IPS-18a (cell line): ENCODE measurements around the gene PXN.

ENCODE experiments used
- H3K27ac ChIP-seq: one replicate; pipeline ENCODE4 v1.5.1; 2013; ENCODE audit warnings: low read length
- H3K27me3 ChIP-seq: one replicate; pipeline ENCODE4 v1.6.1; 2013; ENCODE audit warnings: mild to moderate bottlenecking, low read length; ENCODE audit not compliant: control insufficient read depth, insufficient read depth
- H3K36me3 ChIP-seq: one replicate; pipeline ENCODE4 v1.6.1; 2013; ENCODE audit warnings: low read depth, low read length; ENCODE audit not compliant: control insufficient read depth
- H3K4me1 ChIP-seq: one replicate; pipeline ENCODE4 v1.6.1; 2013; ENCODE audit warnings: low read depth, low read length; ENCODE audit not compliant: control insufficient read depth
- H3K4me3 ChIP-seq: one replicate; pipeline ENCODE4 v1.5.1; 2013; ENCODE audit warnings: low read length
- H3K9ac ChIP-seq: one replicate; pipeline ENCODE4 v1.6.1; 2013; ENCODE audit warnings: mild to moderate bottlenecking, low read length, moderate library complexity
- H3K9me3 ChIP-seq: one replicate; pipeline ENCODE4 v1.6.1; 2013; ENCODE audit warnings: low read depth, low read length; ENCODE audit not compliant: control insufficient read depth

Gene PXN

DNA sequence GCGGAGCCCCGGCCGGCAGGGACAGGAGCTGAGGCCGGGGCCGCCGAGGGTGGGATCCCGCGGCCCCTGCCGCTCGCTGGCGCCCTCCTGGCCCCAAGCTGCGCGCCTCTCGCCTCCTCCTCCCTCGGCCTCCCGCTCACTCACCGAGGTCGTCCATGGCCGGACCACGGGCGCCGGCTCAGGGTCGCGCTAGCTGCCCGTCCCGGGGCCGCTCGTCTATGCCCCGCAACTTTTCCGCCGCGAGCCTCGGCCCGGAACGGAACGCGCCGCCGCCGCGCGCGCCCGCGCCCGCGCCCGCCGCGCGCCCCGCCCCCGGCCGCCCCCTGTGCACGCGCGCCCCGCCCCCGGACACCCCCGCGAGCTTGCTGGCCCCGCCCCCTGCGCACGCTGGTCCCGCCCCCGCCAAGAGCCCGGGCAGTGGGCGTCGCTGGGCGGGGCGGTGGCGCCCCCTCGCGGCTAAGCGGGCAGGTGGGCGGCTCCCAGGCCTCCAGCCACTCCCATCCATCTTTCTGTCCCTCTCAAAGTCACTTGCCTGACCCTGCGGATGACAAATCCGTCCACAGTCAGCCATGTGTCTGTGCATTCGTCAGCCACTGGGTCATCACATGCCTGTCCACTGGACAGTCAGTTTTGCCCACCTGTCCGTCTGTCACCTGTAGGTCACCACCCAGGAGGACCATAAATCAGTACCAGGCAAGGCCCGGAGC, at the start of gene PXN:
Gene PXN, minus strand, starts transcription at position 258 of the 707 bp plus-strand sequence. Its CDS starts 101 bp downstream, at position 157.
- Histone ChIP-seq H3K27ac (no peak within 1 kb of the TSS), H3K36me3 (no peaks in the 10 kb centered on the region), H3K9ac (peak within 1 kb of the TSS; percentile 72), H3K27me3 (no peaks in the 10 kb centered on the region), H3K4me3 (peak within 1 kb of the TSS; percentile 72), H3K9me3 (no peaks in the 10 kb centered on the region), H3K4me1 (peaks cover 22% of the 10 kb centered on the region)

GRCh38 chr12:120314220-120314619, 48.7 kb upstream of the PXN start:
- H3K9me3 ChIP-seq: no peaks in the 10 kb centered on the region
- H3K27me3 ChIP-seq: no peaks in the 10 kb centered on the region
- H3K9ac ChIP-seq: no peak overlapping the region
- H3K27ac ChIP-seq: no peak overlapping the region
- no peak overlapping the region for H3K4me3 ChIP-seq
- H3K4me1 ChIP-seq: no peaks in the 10 kb centered on the region
- no peaks in the 10 kb centered on the region for H3K36me3 ChIP-seq

- H3K27me3 ChIP-seq: no peaks in the 10 kb centered on the region
Measured at GRCh38 chr12:120301962-120302815, 36.7 kb upstream of the PXN start, which contains the start of gene SIRT4. Gene SIRT4 (plus strand): TSS chr12:120302321. CDS start chr12:120303562, 1,241 bp downstream.

GRCh38 chr12:120292661-120293531, 27.4 kb upstream of the PXN start, which contains the start of gene RNU4-1:
Gene RNU4-1 (minus strand): TSS chr12:120293237.
- peak within 1 kb of the TSS; percentile 100 for H3K27ac ChIP-seq
- H3K4me3 ChIP-seq: peak within 1 kb of the TSS; percentile 75
- H3K9ac ChIP-seq: peak within 1 kb of the TSS; percentile 95
- peaks cover 10% of the 10 kb centered on the region for H3K4me1 ChIP-seq
- H3K9me3 ChIP-seq: no peaks in the 10 kb centered on the region
- H3K27me3 ChIP-seq: no peaks in the 10 kb centered on the region
- no peaks in the 10 kb centered on the region for H3K36me3 ChIP-seq

More at GRCh38 chr12:120301962-120302815, 36.7 kb upstream of the PXN start, which contains the start of gene SIRT4:
- no peaks in the 10 kb centered on the region for H3K9me3 ChIP-seq
- peak within 1 kb of the TSS; percentile 97 for H3K4me3 ChIP-seq
- peak within 1 kb of the TSS; percentile 84 for H3K9ac ChIP-seq
- H3K36me3 ChIP-seq: no peaks in the 10 kb centered on the region
- H3K27ac ChIP-seq: peak within 1 kb of the TSS; percentile 83
- H3K4me1 ChIP-seq: no peaks in the 10 kb centered on the region

DNA sequence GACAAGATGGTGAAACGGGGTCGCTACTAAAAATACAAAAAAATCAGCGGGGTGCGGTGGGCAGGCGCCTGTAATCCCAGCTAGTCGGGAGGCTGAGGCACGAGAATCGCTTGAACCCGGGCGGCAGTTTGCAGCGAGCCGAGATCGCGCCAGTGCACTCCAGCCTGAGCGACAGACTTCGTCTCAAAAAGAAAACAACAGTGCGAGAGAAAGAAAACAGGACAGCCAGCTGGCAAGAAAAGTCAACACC, 26.8 kb upstream of the PXN start:
- peaks cover 10% of the 10 kb centered on the region for H3K4me1 ChIP-seq
- H3K9me3 ChIP-seq: no peaks in the 10 kb centered on the region

GRCh38 chr12:120290609-120291305, 25.2 kb upstream of the PXN start:
- Histone ChIP-seq H3K9ac (peak overlapping the region; percentile 95), H3K36me3 (no peaks in the 10 kb centered on the region), H3K4me3 (peak overlapping the region; percentile 48), H3K27ac (peak overlapping the region; percentile 98), H3K9me3 (no peaks in the 10 kb centered on the region), H3K27me3 (no peaks in the 10 kb centered on the region), H3K4me1 (peaks cover 10% of the 10 kb centered on the region)

More for the DNA sequence above, 26.8 kb upstream of the PXN start:
- Histone ChIP-seq H3K4me3 (peak overlapping the region; percentile 75), H3K36me3 (no peaks in the 10 kb centered on the region), H3K27ac (peak overlapping the region; percentile 98), H3K9ac (peak overlapping the region; percentile 95), H3K27me3 (no peaks in the 10 kb centered on the region)

- no peaks in the 10 kb centered on the region for H3K9me3 ChIP-seq
- H3K9ac ChIP-seq: no peak overlapping the region
- H3K4me3 ChIP-seq: no peak overlapping the region
- no peaks in the 10 kb centered on the region for H3K36me3 ChIP-seq
- H3K27ac ChIP-seq: no peak overlapping the region
- no peaks in the 10 kb centered on the region for H3K27me3 ChIP-seq
- peaks cover 5% of the 10 kb centered on the region for H3K4me1 ChIP-seq
Measured at GRCh38 chr12:120287491-120287890, 22.0 kb upstream of the PXN start.

DNA sequence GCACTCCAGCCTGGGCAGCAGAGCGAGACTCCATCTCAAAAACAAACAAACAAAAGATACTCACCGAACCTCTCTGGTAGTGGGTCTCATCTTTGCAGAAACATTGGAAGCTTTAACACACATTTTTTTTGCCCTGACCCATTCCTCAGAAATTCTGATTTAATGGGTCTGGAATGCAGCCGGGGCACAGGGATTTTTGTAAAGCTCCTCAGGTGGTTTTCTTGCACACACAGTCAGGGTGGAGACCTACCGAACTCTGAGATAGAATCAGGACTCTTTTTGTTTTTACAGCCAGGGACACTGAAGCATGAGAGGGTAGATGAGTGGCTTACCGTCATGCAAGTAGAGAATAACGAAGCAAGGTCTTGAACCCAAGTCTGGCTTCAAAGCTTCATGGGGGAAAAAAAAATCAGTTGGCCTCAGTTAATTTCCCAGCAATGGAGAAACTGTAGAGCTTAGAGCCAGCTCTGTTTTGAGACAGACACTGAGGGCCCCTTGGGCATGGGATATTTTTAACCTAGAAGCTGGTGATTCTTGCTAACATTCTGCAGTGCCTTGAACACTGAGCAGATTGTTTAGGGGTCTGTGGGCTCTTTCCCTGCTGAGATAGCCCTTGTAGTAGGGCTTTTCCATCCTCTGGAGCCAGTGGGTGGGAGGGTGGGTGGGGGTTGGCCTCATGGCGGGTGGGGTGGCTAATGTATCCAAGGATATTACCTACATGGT, 21.4 kb upstream of the PXN start:
- Histone ChIP-seq H3K9me3 (no peaks in the 10 kb centered on the region), H3K9ac (no peak overlapping the region), H3K27me3 (no peaks in the 10 kb centered on the region), H3K36me3 (no peaks in the 10 kb centered on the region), H3K4me1 (peaks cover 5% of the 10 kb centered on the region), H3K27ac (no peak overlapping the region), H3K4me3 (no peak overlapping the region)

DNA sequence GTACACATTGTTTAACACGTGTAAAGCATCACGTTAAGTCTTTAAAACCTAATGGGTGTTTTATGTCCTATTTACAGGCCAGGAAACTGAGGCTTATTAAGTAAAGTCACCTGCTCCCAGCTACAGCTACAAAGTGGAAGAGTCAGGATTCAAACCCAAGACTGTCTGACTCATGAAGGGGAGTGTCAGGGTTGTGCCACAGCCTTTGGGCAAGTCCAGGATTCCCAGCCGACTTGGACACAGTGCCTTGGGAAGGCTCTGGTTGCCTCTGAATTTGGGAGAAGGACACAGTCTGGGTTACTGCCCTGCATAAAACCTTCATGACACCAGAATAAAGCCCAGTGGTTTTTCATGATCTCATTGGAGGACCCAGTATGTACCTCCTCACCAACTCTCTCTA, 18.9 kb upstream of the PXN start:
- Histone ChIP-seq H3K4me3 (no peak overlapping the region), H3K27ac (no peak overlapping the region), H3K9me3 (no peaks in the 10 kb centered on the region), H3K36me3 (no peaks in the 10 kb centered on the region), H3K27me3 (no peaks in the 10 kb centered on the region), H3K4me1 (no peaks in the 10 kb centered on the region), H3K9ac (no peak overlapping the region)

GRCh38 chr12:120283318-120283717, 17.8 kb upstream of the PXN start:
- Histone ChIP-seq H3K4me1 (no peaks in the 10 kb centered on the region), H3K9me3 (no peaks in the 10 kb centered on the region), H3K27me3 (no peaks in the 10 kb centered on the region), H3K9ac (no peak overlapping the region), H3K36me3 (no peaks in the 10 kb centered on the region), H3K27ac (no peak overlapping the region), H3K4me3 (no peak overlapping the region)
